Keratinocyte (primary cell): ENCODE data around the gene GAMT. TPM values are rescaled to one million over a fixed set of nuclear protein-coding genes. Genes with fewer than 3 reads are reported as not detected.

Experiments
- DNase-seq: peaks from one replicate; pipeline ENCODE4 v3.0.0-alpha.2; 2011; ENCODE audit warnings: low read depth, missing footprints, low spot score
- FAIRE-seq: peaks from 2 replicates; lab custom pipeline; 2011; peaks lifted over from hg19 to GRCh38; lab: Jason Lieb, UNC
- H2AFZ ChIP-seq: 2 replicates; pipeline ENCODE4 v1.6.0; 2012; ENCODE audit warnings: low read length, control low read depth, inconsistent platforms; ENCODE audit not compliant: control insufficient read depth
- H3K27ac ChIP-seq: 2 replicates; pipeline ENCODE4 v1.5.1; 2011; ENCODE audit warnings: low read length; ENCODE audit not compliant: control insufficient read depth, insufficient read depth
- H3K27me3 ChIP-seq: 3 replicates; pipeline ENCODE4 v1.6.0; 2011; ENCODE audit warnings: low read length; ENCODE audit not compliant: control insufficient read depth, insufficient read depth; ENCODE audit errors: extremely low read depth
- H3K36me3 ChIP-seq, 2 experiments: 2 replicates in 1 of 2; 3 replicates in 1 of 2; pipeline ENCODE4 v1.5.1; 2011; ENCODE audit warnings: low read length in 2 of 2, mild to moderate bottlenecking in 1 of 2; ENCODE audit not compliant: control insufficient read depth in 2 of 2, insufficient read depth in 2 of 2; ENCODE audit errors: extremely low read depth in 1 of 2
- H3K4me1 ChIP-seq: 3 replicates; pipeline ENCODE4 v1.5.1; 2011; ENCODE audit warnings: low read length; ENCODE audit not compliant: control insufficient read depth, insufficient read depth; ENCODE audit errors: extremely low read depth
- H3K4me2 ChIP-seq: 3 replicates; pipeline ENCODE4 v1.6.0; 2011; ENCODE audit warnings: low read depth, low read length; ENCODE audit not compliant: control insufficient read depth, insufficient read depth; ENCODE audit errors: extremely low read depth
- H3K4me3 ChIP-seq, 3 experiments: fragments of 200-600 bp in 1 of 3; sonication (generic) in 1 of 3; 2 replicates in 2 of 3; 3 replicates in 1 of 3; pipeline ENCODE4 v1.5.1; 2011 to 2016; ENCODE audit warnings: low read length in 3 of 3, mild to moderate bottlenecking in 3 of 3, control low read depth in 2 of 3, inconsistent platforms in 1 of 3, low read depth in 1 of 3, mixed read lengths in 1 of 3, mixed run types in 1 of 3, moderate library complexity in 1 of 3; ENCODE audit not compliant: control insufficient read depth in 2 of 3, insufficient read depth in 2 of 3; ENCODE audit errors: extremely low read depth in 1 of 3
- H3K79me2 ChIP-seq: 2 replicates; pipeline ENCODE4 v1.6.0; 2012; ENCODE audit warnings: low read length; ENCODE audit not compliant: control insufficient read depth, insufficient read depth
- H3K9ac ChIP-seq: 3 replicates; pipeline ENCODE4 v1.6.0; 2011; ENCODE audit warnings: low read length; ENCODE audit not compliant: control insufficient read depth, insufficient read depth; ENCODE audit errors: extremely low read depth
- H3K9me1 ChIP-seq: 3 replicates; pipeline ENCODE4 v1.6.0; 2011; ENCODE audit warnings: low read length; ENCODE audit not compliant: control insufficient read depth, insufficient read depth; ENCODE audit errors: extremely low read depth
- H3K9me3 ChIP-seq: 2 replicates; pipeline ENCODE4 v1.5.1; 2012; ENCODE audit warnings: low read depth, low read length; ENCODE audit not compliant: control insufficient read depth
- H4K20me1 ChIP-seq: 3 replicates; pipeline ENCODE4 v1.6.0; 2011; ENCODE audit warnings: low read length; ENCODE audit not compliant: control insufficient read depth, insufficient read depth; ENCODE audit errors: extremely low read depth
- EZH2 ChIP-seq: IDR thresholded peaks from one replicate; pipeline ENCODE4 v1.6.1; 2012; ENCODE audit warnings: inconsistent platforms, mild to moderate bottlenecking, low read length, moderate library complexity
- dilution Hi-C: fragments of 300-500 bp; cut with MboI; formaldehyde crosslinking; loops from one replicate; pipeline ENCODE4 v1.7.0; 2020; ENCODE audit warnings: low sequenced_read_pairs; ENCODE audit not compliant: extremely low pct_ligation_motif_present
- polyA plus RNA-seq, 5 experiments: library from polyadenylated mRNA; depleted of rRNA in 3 of 5; stranded (reverse) in 3 of 5; stranded (forward) in 1 of 5; unstranded in 1 of 5; fragments of >200 nt; gene quantifications; 1 replicate in 1 of 5; 2 replicates in 3 of 5; 3 replicates in 1 of 5; pipeline versions ENCODE4 v1.2.1 to v1.2.3, GENCODE V29; 2011 to 2012; ENCODE audit warnings: missing spikeins in 2 of 5, low read depth in 1 of 5, low replicate concordance in 1 of 5
- TF ChIP-seq, protein P1 (sequence below), 3 experiments: IDR thresholded peaks in 1 of 3; conservative IDR thresholded peaks in 1 of 3; optimal IDR thresholded peaks in 1 of 3; 2 replicates in 2 of 3; 3 replicates in 1 of 3; pipeline versions ENCODE3 to v1.5.1; 2011; ENCODE audit warnings: low read length in 3 of 3, mild to moderate bottlenecking in 3 of 3, moderate library complexity in 2 of 3, control low read depth in 1 of 3, inconsistent platforms in 1 of 3; ENCODE audit not compliant: insufficient read depth in 2 of 3; ENCODE audit errors: extremely low read depth in 1 of 3

Gene GAMT
- polyA plus RNA-seq, 1 donor (not counting 4 experiments of a cell fraction or from before 2014, with no cell fraction given), result 5.7 TPM

DNA sequence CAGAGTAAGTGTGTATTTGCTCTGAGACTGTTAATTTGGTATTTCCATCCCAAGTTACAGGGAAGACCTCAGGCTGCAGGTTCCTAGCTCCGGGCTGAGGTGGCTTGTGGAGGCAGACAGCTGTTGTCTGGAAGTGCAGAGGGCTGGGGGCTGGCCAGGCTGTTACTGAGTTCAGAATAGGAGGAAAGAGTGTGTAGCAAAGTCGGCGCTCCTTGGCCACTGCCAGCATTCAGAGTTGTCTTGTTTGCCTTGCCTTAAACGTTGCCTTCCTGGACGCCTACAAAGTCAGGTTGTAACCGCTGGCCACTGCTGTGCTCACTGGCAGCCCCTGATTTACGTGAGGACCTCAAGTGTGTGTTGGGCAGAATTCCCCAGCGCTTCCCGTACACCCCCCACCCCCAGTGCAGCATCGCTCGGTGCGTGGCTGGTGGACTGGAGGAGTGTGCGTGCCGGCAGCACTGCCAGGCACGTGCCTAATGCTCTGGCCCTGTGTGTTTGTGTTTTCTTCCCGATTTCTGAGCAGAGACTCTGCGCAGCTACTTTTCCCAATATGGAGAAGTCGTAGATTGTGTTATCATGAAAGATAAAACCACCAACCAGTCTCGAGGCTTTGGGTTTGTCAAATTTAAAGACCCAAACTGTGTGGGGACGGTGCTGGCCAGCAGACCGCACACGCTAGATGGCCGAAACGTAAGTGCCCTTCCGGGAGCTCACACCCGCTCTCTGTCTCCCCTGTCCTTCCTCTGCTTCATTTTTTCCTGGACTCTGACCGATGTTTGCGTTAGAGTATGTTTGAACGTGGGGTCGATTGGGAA, 16.5 kb upstream of the GAMT start:
- peaks cover 26% of the 10 kb centered on the region for H3K4me1 ChIP-seq
- H3K27me3 ChIP-seq, result no peaks in the 10 kb centered on the region
- no peak overlapping the region for H2AFZ ChIP-seq
- DNase-seq (no peak), FAIRE-seq (no peak)
- no peak overlapping the region for H3K4me2 ChIP-seq
- no peak overlapping the region for H3K9ac ChIP-seq
- peaks cover 88% of the 10 kb centered on the region for H3K79me2 ChIP-seq
- H3K9me3 ChIP-seq, result no peaks in the 10 kb centered on the region
- peak overlapping the region; percentile 88 for H3K27ac ChIP-seq
- dilution Hi-C loops, result no loop called here
- peaks cover 36 to 53% of the 10 kb centered on the region in 2 experiments for H3K36me3 ChIP-seq
- TF ChIP-seq, protein P1, sequence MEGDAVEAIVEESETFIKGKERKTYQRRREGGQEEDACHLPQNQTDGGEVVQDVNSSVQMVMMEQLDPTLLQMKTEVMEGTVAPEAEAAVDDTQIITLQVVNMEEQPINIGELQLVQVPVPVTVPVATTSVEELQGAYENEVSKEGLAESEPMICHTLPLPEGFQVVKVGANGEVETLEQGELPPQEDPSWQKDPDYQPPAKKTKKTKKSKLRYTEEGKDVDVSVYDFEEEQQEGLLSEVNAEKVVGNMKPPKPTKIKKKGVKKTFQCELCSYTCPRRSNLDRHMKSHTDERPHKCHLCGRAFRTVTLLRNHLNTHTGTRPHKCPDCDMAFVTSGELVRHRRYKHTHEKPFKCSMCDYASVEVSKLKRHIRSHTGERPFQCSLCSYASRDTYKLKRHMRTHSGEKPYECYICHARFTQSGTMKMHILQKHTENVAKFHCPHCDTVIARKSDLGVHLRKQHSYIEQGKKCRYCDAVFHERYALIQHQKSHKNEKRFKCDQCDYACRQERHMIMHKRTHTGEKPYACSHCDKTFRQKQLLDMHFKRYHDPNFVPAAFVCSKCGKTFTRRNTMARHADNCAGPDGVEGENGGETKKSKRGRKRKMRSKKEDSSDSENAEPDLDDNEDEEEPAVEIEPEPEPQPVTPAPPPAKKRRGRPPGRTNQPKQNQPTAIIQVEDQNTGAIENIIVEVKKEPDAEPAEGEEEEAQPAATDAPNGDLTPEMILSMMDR (optimal IDR thresholded peaks at IDR 0.05 in 1 of 3, IDR thresholded peaks at IDR 0.05 in 1 of 3, conservative IDR thresholded peaks at IDR 0.05 in 1 of 3; ENCODE audit: extremely low read depth in 1 of 3, insufficient read depth in 2 of 3, low read length in 3 of 3), result no peak
- TF ChIP-seq EZH2, result no peak
- H3K4me3 ChIP-seq, result no peak overlapping the region
- peaks cover 2% of the 10 kb centered on the region for H3K9me1 ChIP-seq
- peaks cover 52% of the 10 kb centered on the region for H4K20me1 ChIP-seq

DNA sequence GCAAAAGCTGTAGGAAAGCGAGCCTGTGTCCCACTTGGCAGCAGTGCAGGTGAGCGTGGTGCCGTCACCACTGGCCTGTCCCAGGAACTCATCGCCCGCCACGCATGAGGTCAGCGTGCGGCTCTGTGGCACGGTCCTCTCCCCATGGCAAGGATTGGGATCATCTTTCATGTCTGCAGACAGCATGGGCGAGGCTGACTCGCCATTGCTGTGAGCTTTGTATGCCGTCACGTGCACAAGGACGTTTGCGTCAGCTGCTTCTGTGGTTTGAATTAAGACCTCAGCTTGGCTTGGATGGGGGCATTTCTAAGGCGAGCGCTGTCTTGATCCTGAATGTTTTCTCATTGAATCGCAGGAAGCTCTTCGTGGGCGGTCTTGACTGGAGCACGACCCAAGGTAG, 15.8 kb upstream of the GAMT start:
- Histone ChIP-seq H2AFZ (no peak overlapping the region), H3K9me3 (no peaks in the 10 kb centered on the region), H3K9ac (no peak overlapping the region), H3K4me2 (no peak overlapping the region), H3K9me1 (peaks cover 2% of the 10 kb centered on the region), H3K4me1 (peaks cover 26% of the 10 kb centered on the region), H4K20me1 (peaks cover 60% of the 10 kb centered on the region), H3K36me3 (peaks cover 33 to 52% of the 10 kb centered on the region in 2 experiments), H3K4me3 (no peak overlapping the region), H3K27me3 (no peaks in the 10 kb centered on the region), H3K27ac (peak overlapping the region; percentile 88), H3K79me2 (peaks cover 92% of the 10 kb centered on the region)
- DNase-seq (no peak), FAIRE-seq (no peak)
- TF ChIP-seq EZH2, result no peak
- TF ChIP-seq, protein P1 (optimal IDR thresholded peaks at IDR 0.05 in 1 of 3, IDR thresholded peaks at IDR 0.05 in 1 of 3, conservative IDR thresholded peaks at IDR 0.05 in 1 of 3; ENCODE audit: extremely low read depth in 1 of 3, insufficient read depth in 2 of 3, low read length in 3 of 3), result no peak
- dilution Hi-C loops, result no loop called here
